HepG2 (cell line): ENCODE results near the gene NT5C3B. TPM values are rescaled to one million over a fixed set of nuclear protein-coding genes. Genes with fewer than 3 reads are reported as not detected.

Source experiments
- ATAC-seq: fragments of 200-7000 bp; cut with Tn5 transposase; 3 replicates; pipeline ENCODE4 v1.9.1; 2020; ENCODE audit warnings: mild to moderate bottlenecking, moderate library complexity
- BruUV-seq: library from RNA; stranded (reverse); fragments of 400-500 nt; replicated peaks from 2 replicates; lab custom pipeline; 2021; lab: Mats Ljungman, UMichigan
- CTCF ChIA-PET: fragments of 300-600 bp; formaldehyde crosslinking; extraction: SDS; loops from one replicate; lab custom pipeline; 2021; ENCODE audit warnings: low total read pairs, inconsistent platforms, low intra/inter-chr PET ratio; lab: Yijun Ruan, JAX
- POLR2A ChIA-PET: fragments of 350-600 bp; sonication (Branson Sonifier 250); formaldehyde crosslinking; loops from one replicate; lab custom pipeline; 2020; ENCODE audit warnings: antibody characterized with exemption, inconsistent platforms; lab: Yijun Ruan, JAX
- DNase-seq: peaks from one replicate; pipeline ENCODE4 v3.0.0-alpha.2; 2015; ENCODE audit warnings: low spot score
- FAIRE-seq: peaks from 3 replicates; lab custom pipeline; 2011; peaks lifted over from hg19 to GRCh38; lab: Jason Lieb, UNC
- H2AFZ ChIP-seq: one replicate; pipeline ENCODE4 v1.6.1; 2011; ENCODE audit warnings: low read length, inconsistent platforms
- H3K27ac ChIP-seq: fragments of 300-600 bp; 3 replicates; pipeline ENCODE4 v1.8.0; 2011; ENCODE audit warnings: mixed run types, mild to moderate bottlenecking, mixed read lengths, low read length, inconsistent platforms; ENCODE audit not compliant: insufficient read depth; ENCODE audit errors: extremely low read length
- H3K27me3 ChIP-seq, 2 experiments: fragments of 200-600 bp in 1 of 2; 2 replicates in 1 of 2; 3 replicates in 1 of 2; pipeline versions ENCODE4 v1.6.0 to v1.8.0; 2011; ENCODE audit warnings: low read length in 2 of 2, mild to moderate bottlenecking in 2 of 2, moderate library complexity in 2 of 2, inconsistent platforms in 1 of 2; ENCODE audit not compliant: insufficient read depth in 2 of 2, control insufficient read depth in 1 of 2
- H3K36me3 ChIP-seq, 2 experiments: fragments of 200-600 bp in 1 of 2; replicated peaks in 1 of 2; 2 replicates in 1 of 2; 3 replicates in 1 of 2; pipeline versions ENCODE4 v1.5.1 to v1.8.0; 2011; ENCODE audit warnings: low read length in 2 of 2, inconsistent platforms in 1 of 2; ENCODE audit not compliant: insufficient read depth in 2 of 2, control insufficient read depth in 1 of 2
- H3K4me1 ChIP-seq: 2 replicates; pipeline ENCODE4 v1.5.1; 2012; ENCODE audit warnings: low read length, inconsistent platforms; ENCODE audit not compliant: insufficient read depth
- H3K4me2 ChIP-seq: 2 replicates; pipeline ENCODE4 v1.6.0; 2011; ENCODE audit warnings: low read depth, low read length, inconsistent platforms
- H3K4me3 ChIP-seq, 3 experiments: fragments of 200-600 bp in 1 of 3; sonication (generic), shearing (Covaris generic) in 1 of 3; replicated peaks in 1 of 3; 2 replicates each; pipeline ENCODE4 v1.5.1; 2011 to 2016; ENCODE audit warnings: low read length in 3 of 3, inconsistent platforms in 2 of 3, low read depth in 2 of 3, mild to moderate bottlenecking in 2 of 3, control low read depth in 1 of 3, mixed read lengths in 1 of 3; ENCODE audit not compliant: insufficient read depth in 1 of 3
- H3K79me2 ChIP-seq: one replicate; pipeline ENCODE4 v1.6.1; 2011; ENCODE audit warnings: low read length, inconsistent platforms; ENCODE audit not compliant: insufficient read depth
- H3K9ac ChIP-seq: 2 replicates; pipeline ENCODE4 v1.6.0; 2011; ENCODE audit warnings: mild to moderate bottlenecking, low read depth, low read length, inconsistent platforms; ENCODE audit not compliant: insufficient read depth
- H3K9me3 ChIP-seq: 2 replicates; pipeline ENCODE4 v1.5.1; 2012; ENCODE audit warnings: mild to moderate bottlenecking, low read length
- H4K20me1 ChIP-seq: 2 replicates; pipeline ENCODE4 v1.6.0; 2011; ENCODE audit warnings: inconsistent platforms, mild to moderate bottlenecking, low read length, moderate library complexity; ENCODE audit not compliant: insufficient read depth
- GABPB1 ChIP-seq: IDR thresholded peaks from 2 replicates; pipeline ENCODE4 v1.6.1; 2016; ENCODE audit warnings: mild to moderate bottlenecking, missing genetic modification reagents, moderate library complexity, missing compliant biosample characterization
- GATA4 ChIP-seq: sonication (generic); IDR thresholded peaks from 2 replicates; pipeline ENCODE4 v1.6.1; 2016; ENCODE audit warnings: antibody characterized with exemption, low read depth, borderline replicate concordance
- HCFC1 ChIP-seq: fragments of 150-350 bp; IDR thresholded peaks from 2 replicates; pipeline ENCODE4 v1.6.1; 2014; ENCODE audit warnings: low read depth, low read length
- NFATC3 ChIP-seq: sonication (generic); formaldehyde crosslinking; IDR thresholded peaks from 2 replicates; pipeline ENCODE4 v1.5.1; 2020; ENCODE audit warnings: mild to moderate bottlenecking, missing genetic modification reagents
- NKX3-1 ChIP-seq: sonication (generic); formaldehyde crosslinking; IDR thresholded peaks from 2 replicates; pipeline ENCODE4 v1.5.0; 2020; ENCODE audit warnings: missing genetic modification reagents
- PCBP1 ChIP-seq: fragments of 200-400 bp; formaldehyde crosslinking; IDR thresholded peaks from 2 replicates; pipeline ENCODE4 v1.6.1; 2017; ENCODE audit warnings: mild to moderate bottlenecking, low read depth, low read length, borderline replicate concordance
- SRSF1 ChIP-seq: fragments of 200-400 bp; formaldehyde crosslinking; optimal IDR thresholded peaks from 2 replicates; pipeline ENCODE3; 2017; ENCODE audit warnings: mild to moderate bottlenecking, low read depth, low read length, moderate library complexity
- TARDBP ChIP-seq: sonication (generic); formaldehyde crosslinking; IDR thresholded peaks from 2 replicates; pipeline ENCODE4 v1.8.0; 2022; ENCODE audit warnings: mild to moderate bottlenecking, missing genetic modification reagents
- ZNF136 ChIP-seq: sonication (generic); formaldehyde crosslinking; IDR thresholded peaks from 2 replicates; pipeline ENCODE4 v1.8.1; 2022; ENCODE audit warnings: low read depth, mild to moderate bottlenecking, moderate library complexity, missing genetic modification reagents
- ZNF260 ChIP-seq: sonication (generic); formaldehyde crosslinking; IDR thresholded peaks from 2 replicates; pipeline ENCODE4 v1.4.0; 2020; ENCODE audit warnings: missing genetic modification reagents, low read depth, mild to moderate bottlenecking, borderline replicate concordance
- ZNF274 ChIP-seq: sonication (generic); formaldehyde crosslinking; IDR thresholded peaks from 2 replicates; pipeline ENCODE4 v1.5.1; 2020; ENCODE audit warnings: mild to moderate bottlenecking, missing genetic modification reagents
- ZNF331 ChIP-seq: sonication (generic); formaldehyde crosslinking; IDR thresholded peaks from 2 replicates; pipeline ENCODE4 v1.4.0; 2020; ENCODE audit warnings: missing genetic modification reagents
- ZNF350 ChIP-seq: sonication (generic); formaldehyde crosslinking; IDR thresholded peaks from 2 replicates; pipeline ENCODE4 v1.4.0; 2020; ENCODE audit warnings: mild to moderate bottlenecking, low read depth, missing genetic modification reagents, borderline replicate concordance
- ZNF383 ChIP-seq: sonication (generic); formaldehyde crosslinking; IDR thresholded peaks from 2 replicates; pipeline ENCODE4 v1.4.0; 2020; ENCODE audit warnings: missing genetic modification reagents, mild to moderate bottlenecking, borderline replicate concordance
- ZNF589 ChIP-seq: sonication (generic); formaldehyde crosslinking; conservative IDR thresholded peaks from 2 replicates; pipeline ENCODE4 v1.8.0; 2022; ENCODE audit warnings: mild to moderate bottlenecking, moderate library complexity, missing genetic modification reagents
- WGBS: methylation state at CpG from one replicate; pipeline ENCODE4 v1.1.6; 2017; ENCODE audit warnings: low lambda C conversion rate; 5-methylcytosine and 5-hydroxymethylcytosine counted together
- in situ Hi-C: cut with HindIII; loops from 2 replicates; pipeline ENCODE4 v1.10.0; 2017; ENCODE audit warnings: low pct_unique_long_range_greater_than_20kb; ENCODE audit not compliant: extremely low pct_ligation_motif_present
- intact Hi-C: fragments of 100-400 bp; cut with micrococcal nuclease; formaldehyde crosslinking; loops from one replicate; pipeline ENCODE4 v1.10.0; 2022; ENCODE audit not compliant: unreplicated experiment
- polyA plus RNA-seq, 8 experiments: library from polyadenylated mRNA; depleted of rRNA in 3 of 8; stranded (reverse) in 7 of 8; unstranded in 1 of 8; fragments of >200 nt; fragmentation: Illumina TruSeq in 4 of 8; extraction: Trizol in 4 of 8; gene quantifications; 2 replicates each; pipeline versions ENCODE4 v1.2.1 to v1.2.3, GENCODE V29; 2011 to 2016; ENCODE audit warnings: low read depth in 4 of 8, missing spikeins in 1 of 8, mixed read lengths in 1 of 8; ENCODE audit not compliant: insufficient read depth in 1 of 8
- total RNA-seq, 5 experiments: library from RNA; depleted of rRNA; stranded (reverse); fragments of >200 nt; fragmentation: Illumina TruSeq; extraction: Trizol; gene quantifications; 2 replicates each; pipeline ENCODE4 v1.2.3, GENCODE V29; 2016; ENCODE audit warnings: low read depth in 1 of 5
- TF ChIP-seq, protein P1 (sequence below): sonication (generic); formaldehyde crosslinking; IDR thresholded peaks from 2 replicates; pipeline ENCODE4 v1.8.1; 2023; ENCODE audit warnings: mild to moderate bottlenecking, moderate library complexity, missing genetic modification reagents
- TF ChIP-seq, protein P2 (sequence below): IDR thresholded peaks from 2 replicates; pipeline ENCODE4 v1.6.1; 2016; ENCODE audit warnings: missing compliant biosample characterization, missing genetic modification reagents, borderline replicate concordance
- TF ChIP-seq, protein P3 (sequence below): sonication (generic); formaldehyde crosslinking; IDR thresholded peaks from 2 replicates; pipeline ENCODE4 v1.4.0; 2020; ENCODE audit warnings: mild to moderate bottlenecking, missing genetic modification reagents

The NT5C3B gene
- total and polyA plus RNA-seq, 2 of the 13 experiments (the other 11 are each of a cell fraction or from before 2014, with no cell fraction given) = 104 to 126 TPM

DNA sequence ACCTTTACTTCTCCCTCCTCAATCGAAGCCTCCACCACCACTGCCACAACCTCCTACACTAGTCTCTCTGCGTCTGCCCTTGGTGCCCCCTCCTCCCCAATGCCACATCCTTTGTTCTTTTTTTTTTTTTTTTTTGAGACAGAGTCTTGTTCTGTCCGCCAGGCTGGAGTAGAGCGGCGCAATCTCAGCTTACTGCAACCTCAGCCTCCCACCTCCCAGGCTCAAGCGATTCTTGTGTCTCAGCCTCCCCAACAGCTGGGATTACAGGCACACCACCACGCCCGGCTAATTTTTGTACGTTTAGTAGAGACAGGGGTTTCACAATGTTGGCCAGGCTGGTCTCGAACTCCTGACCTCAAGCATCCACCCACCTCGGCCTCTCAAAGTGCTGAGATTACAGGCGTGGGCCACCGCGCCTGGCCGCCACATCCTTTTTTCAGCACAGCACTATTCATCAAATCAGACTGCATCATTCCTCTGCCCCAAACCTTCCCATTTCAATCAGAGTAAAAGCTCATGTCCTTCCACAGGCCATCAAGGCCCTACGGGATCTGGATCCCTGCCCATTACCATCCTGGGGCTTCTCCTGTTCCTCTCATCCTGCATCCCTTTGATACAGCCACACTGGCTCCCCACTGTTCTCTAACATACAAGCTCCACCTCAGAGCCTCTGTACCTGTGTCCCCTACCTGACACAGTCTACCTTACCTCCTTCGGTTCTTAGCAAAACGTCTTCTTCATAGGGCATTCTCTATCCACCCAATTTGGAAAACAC lies 27.2 kb upstream of the NT5C3B start:
- Histone ChIP-seq H3K4me2 (peak overlapping the region; percentile 88), H3K4me3 (peak overlapping the region; percentile 83 to 98 (median 91)), H3K4me1 (peaks cover 47% of the 10 kb centered on the region), H4K20me1 (peaks cover 31% of the 10 kb centered on the region), H3K9ac (peak overlapping the region; percentile 95), H3K27me3 (no peaks in the 10 kb centered on the region; a peak in 1 of 5 replicates), H3K27ac (no peak overlapping the region), H3K79me2 (peaks cover 60% of the 10 kb centered on the region), H3K9me3 (no peaks in the 10 kb centered on the region), H3K36me3 (no peaks in the 10 kb centered on the region; a peak in 3 of 5 replicates), H2AFZ (no peak overlapping the region)
- in situ Hi-C loops (no loop called here), intact Hi-C loops (loop anchor here (10.0 kb wide), 1 partner anchor 48 kb away; the partner anchor contains the start of genes FKBP10 and P3H4)
- BruUV-seq = no TSS peak
- WGBS = 66% methylated on average over 18 of the region's 18 CpGs
- FAIRE-seq (no peak), DNase-seq (no peak), ATAC-seq (no peak)
- CTCF ChIA-PET = no interaction called here
- POLR2A ChIA-PET = interaction anchor here (0.6 to 3.1 kb wide), 7 partner anchors 11 to 560 kb away, joined by 3 to 22 read pairs (median 12); partner anchors contain the start of genes CAVIN1 and ODAD4
- TF ChIP-seq TARDBP = no peak
- TF ChIP-seq ZNF274 (CRISPR knock-in tag) = peak; percentile 32; the same call in 1 of the 2 replicates
- no peak for TF ChIP-seq ZNF589 (CRISPR knock-in tag)
- TF ChIP-seq GABPB1 (CRISPR knock-in tag) = no peak
- TF ChIP-seq HCFC1 = no peak
- no peak for TF ChIP-seq NFATC3 (CRISPR knock-in tag)
- no peak for TF ChIP-seq NKX3-1
- no peak for TF ChIP-seq GATA4
- TF ChIP-seq, protein P1, sequence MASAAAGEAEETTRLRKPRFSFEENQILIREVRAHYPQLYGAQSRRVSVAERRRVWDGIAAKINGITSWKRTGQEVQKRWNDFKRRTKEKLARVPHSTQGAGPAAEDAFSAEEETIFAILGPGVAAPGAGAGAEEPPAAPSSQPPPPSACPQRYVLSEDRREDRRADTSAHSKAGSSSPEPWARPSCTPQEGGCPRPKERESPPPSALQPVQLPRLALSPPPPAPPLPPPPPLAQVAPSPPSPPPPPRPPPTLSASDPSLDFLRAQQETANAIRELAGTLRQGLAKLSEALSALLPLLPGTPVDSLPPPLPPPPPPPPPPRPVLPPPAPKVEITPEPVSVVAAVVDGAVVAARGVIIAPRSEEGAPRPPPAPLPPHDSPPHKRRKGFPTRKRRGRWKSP = no peak
- TF ChIP-seq ZNF260 (CRISPR knock-in tag) = no peak
- TF ChIP-seq, protein P2, sequence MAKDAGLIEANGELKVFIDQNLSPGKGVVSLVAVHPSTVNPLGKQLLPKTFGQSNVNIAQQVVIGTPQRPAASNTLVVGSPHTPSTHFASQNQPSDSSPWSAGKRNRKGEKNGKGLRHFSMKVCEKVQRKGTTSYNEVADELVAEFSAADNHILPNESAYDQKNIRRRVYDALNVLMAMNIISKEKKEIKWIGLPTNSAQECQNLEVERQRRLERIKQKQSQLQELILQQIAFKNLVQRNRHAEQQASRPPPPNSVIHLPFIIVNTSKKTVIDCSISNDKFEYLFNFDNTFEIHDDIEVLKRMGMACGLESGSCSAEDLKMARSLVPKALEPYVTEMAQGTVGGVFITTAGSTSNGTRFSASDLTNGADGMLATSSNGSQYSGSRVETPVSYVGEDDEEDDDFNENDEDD (CRISPR knock-in tag) = no peak
- TF ChIP-seq SRSF1 = no peak
- TF ChIP-seq ZNF383 (CRISPR knock-in tag) = no peak
- no peak for TF ChIP-seq ZNF350 (CRISPR knock-in tag)
- TF ChIP-seq ZNF136 (CRISPR knock-in tag) = 0 out of 2 replicates have a peak, but pooled peaks have one; percentile 50
- TF ChIP-seq PCBP1 = no peak
- TF ChIP-seq, protein P3, sequence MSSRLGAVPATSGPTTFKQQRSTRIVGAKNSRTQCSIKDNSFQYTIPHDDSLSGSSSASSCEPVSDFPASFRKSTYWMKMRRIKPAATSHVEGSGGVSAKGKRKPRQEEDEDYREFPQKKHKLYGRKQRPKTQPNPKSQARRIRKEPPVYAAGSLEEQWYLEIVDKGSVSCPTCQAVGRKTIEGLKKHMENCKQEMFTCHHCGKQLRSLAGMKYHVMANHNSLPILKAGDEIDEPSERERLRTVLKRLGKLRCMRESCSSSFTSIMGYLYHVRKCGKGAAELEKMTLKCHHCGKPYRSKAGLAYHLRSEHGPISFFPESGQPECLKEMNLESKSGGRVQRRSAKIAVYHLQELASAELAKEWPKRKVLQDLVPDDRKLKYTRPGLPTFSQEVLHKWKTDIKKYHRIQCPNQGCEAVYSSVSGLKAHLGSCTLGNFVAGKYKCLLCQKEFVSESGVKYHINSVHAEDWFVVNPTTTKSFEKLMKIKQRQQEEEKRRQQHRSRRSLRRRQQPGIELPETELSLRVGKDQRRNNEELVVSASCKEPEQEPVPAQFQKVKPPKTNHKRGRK = no peak
- TF ChIP-seq ZNF331 (CRISPR knock-in tag) = no peak
